AG09309 (cell line): ENCODE measurements around the gene AGAP5.
A peak's percentile ranks its signal among the peaks of the same experiment; 100 is the strongest.

Source experiments
- DNase-seq: peaks from one replicate; pipeline ENCODE4 v3.0.0-alpha.2; 2010; ENCODE audit warnings: low read depth
- H3K4me3 ChIP-seq: 2 replicates; pipeline ENCODE4 v1.5.1; 2011; ENCODE audit warnings: mild to moderate bottlenecking, low read depth, low read length, moderate library complexity; ENCODE audit not compliant: control insufficient read depth
- TF ChIP-seq, protein P1 (sequence below): IDR thresholded peaks from 2 replicates; pipeline ENCODE4 v1.5.1; 2011; ENCODE audit warnings: mild to moderate bottlenecking, low read depth, low read length, inconsistent platforms; ENCODE audit not compliant: insufficient read depth, control insufficient read depth; ENCODE audit errors: missing control alignments

Gene AGAP5

DNA sequence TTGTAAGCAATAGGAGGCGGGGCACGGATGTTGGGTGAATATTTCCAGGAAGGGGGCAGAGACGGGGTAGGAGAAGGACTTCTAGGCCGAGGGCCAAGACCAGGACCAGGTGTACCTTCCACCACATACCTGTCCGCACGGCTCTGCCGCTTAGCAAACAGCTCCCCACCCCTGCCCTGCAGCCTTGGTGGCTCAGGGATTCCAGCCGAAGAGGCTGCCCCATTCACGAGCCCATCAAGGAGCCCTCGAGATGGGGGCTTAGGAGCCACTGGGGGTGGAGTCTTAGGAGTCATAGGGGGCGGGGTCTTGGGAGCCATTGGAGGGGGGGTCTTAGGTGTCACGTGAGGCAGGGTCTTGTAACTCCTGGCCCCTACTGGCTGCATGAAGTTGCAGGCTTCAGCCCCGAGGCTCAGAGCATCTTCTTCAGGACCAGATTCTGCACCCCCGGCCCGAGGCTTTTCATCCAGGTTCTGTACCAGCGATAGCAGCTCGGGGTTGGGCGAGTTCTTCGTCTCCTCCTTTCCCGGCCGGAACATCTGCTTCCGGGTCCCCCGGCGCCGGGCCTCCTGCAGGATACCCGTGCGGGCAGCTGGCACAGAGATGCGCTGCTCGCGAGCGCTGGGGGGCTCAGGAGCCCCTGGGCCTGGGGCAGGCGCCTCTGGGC lies 50.6 kb downstream of the AGAP5 start:
- H3K4me3 ChIP-seq, result peak overlapping the region; percentile 48
- DNase-seq, result no peak

DNA sequence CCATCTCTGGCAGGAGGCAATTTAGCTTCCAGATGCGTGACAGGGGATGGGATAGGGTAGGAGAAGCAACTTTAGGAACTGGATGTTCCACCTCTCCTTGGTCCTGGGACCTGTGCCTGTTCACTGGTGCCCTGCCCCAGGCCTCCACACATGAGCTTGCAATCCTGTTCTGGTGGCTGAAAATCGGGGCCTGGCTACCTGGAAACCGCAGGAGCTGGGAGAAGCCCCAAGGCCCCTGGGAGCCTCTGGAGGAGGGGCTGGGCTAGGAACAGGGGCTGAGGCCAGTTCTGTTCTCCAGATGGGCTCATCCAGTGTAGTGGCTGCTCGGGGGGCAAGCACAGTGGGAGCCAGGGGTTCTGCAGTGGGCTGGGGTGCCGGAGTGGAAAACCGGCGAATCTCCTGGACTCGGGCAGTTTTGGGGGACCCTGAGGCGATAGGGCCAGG lies 51.3 kb downstream of the AGAP5 start:
- TF ChIP-seq, protein P1, sequence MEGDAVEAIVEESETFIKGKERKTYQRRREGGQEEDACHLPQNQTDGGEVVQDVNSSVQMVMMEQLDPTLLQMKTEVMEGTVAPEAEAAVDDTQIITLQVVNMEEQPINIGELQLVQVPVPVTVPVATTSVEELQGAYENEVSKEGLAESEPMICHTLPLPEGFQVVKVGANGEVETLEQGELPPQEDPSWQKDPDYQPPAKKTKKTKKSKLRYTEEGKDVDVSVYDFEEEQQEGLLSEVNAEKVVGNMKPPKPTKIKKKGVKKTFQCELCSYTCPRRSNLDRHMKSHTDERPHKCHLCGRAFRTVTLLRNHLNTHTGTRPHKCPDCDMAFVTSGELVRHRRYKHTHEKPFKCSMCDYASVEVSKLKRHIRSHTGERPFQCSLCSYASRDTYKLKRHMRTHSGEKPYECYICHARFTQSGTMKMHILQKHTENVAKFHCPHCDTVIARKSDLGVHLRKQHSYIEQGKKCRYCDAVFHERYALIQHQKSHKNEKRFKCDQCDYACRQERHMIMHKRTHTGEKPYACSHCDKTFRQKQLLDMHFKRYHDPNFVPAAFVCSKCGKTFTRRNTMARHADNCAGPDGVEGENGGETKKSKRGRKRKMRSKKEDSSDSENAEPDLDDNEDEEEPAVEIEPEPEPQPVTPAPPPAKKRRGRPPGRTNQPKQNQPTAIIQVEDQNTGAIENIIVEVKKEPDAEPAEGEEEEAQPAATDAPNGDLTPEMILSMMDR, result no peak
- no peak for DNase-seq
- H3K4me3 ChIP-seq, result no peak overlapping the region

More for the DNA sequence above, 50.6 kb downstream of the AGAP5 start:
- TF ChIP-seq, protein P1, result no peak

DNA sequence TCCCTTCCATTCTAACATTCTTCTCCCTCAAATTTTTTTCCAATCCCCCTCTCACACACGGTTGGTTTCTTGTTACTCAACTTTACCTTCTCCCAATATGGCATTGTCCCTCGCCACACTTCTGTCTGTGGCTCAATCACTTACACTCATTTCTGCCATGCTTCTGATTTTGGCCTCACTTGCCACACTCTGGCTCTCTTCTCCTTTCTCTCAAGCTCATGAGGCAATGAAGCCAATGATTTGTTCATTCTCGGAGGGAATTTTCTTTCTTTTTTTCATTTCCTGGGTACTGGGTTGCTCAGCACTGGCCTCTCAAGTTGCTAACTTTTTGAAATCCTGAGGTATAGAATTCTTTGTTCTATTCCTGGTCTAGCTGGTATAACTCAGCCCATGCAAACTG lies 52.7 kb downstream of the AGAP5 start:
- TF ChIP-seq, protein P1, result no peak
- no peak for DNase-seq

DNA sequence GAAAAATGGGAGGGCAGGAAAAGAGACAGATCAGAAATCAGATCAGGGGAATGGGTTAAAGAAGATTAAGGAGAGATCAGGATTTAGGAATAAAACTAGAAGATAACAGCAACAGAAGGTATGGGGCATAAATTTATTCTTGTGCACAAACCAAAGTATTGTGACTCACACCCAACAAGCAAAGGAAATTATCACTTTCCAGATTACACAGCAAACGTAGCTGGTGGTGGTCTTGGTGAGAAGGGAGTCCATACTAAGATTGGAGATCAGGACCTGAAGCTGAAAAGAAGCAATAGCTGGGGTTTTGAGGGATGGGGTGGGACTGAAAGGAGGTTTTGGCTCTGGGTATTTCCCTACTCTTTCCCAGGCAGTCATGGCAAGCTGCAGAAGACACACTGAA lies 53.1 kb downstream of the AGAP5 start:
- no peak overlapping the region for H3K4me3 ChIP-seq
- TF ChIP-seq, protein P1, result no peak
- DNase-seq, result no peak

More for the DNA sequence above, 52.7 kb downstream of the AGAP5 start:
- H3K4me3 ChIP-seq, result no peak overlapping the region

DNA sequence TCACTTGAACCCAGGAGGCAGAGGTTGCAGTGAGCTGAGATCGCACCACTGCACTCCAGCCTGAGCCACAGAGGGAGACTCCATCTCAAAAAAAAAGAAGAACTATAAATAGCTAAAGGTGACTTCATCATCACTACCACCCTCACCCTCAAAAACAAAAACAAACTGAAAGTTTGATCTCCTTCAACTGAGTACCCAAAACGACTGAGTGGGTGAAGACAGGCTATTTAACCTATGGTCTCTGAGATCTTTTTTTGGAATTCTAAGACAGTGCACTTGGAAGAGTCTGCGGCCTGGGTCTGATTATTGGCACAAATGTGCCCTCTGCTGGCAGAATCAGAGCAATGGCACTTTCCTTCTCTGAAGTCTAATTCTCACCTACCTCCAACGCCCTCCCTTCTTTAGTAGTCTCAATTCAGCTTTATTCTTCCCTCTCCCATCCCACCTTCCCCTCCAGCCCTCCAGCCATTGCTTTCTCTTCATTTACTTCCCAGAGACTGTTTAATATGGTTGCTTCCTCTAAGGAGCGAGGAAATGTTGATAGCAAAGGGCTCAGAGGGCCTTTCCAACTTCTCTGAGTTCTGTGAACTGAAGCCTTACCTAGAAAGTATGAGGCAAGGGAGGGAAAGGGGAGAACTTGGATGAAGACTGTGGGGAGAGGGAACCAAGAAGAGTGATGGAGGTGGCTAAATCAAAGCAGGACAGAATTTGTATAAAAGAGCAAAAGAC lies 53.7 kb downstream of the AGAP5 start:
- DNase-seq, result peak; percentile 33
- H3K4me3 ChIP-seq, result no peak overlapping the region
- TF ChIP-seq, protein P1, result peak; percentile 85

DNA sequence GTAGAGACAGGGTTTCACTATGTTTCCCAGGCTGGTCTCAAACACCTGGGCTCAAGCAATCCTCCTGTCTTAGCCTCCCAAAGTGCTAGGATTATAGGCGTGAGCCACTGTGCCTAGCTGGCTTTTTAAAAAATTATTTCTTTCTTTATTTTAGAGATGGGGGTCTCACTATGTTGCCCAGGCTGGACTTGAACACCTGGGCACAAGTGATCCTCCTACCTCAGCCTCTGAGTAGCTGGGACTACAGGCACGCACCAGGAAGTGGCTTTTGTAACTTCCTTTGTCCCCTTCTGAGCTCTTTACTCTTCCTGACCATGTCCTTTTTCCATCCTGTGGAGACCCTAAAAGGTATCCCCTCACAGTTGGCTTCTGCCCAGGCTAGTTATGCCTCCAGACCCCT lies 54.5 kb downstream of the AGAP5 start:
- DNase-seq, result no peak
- H3K4me3 ChIP-seq, result no peak overlapping the region
- TF ChIP-seq, protein P1, result no peak
